HCT116 (cell line): ENCODE results near the gene RPL35. TPM values are rescaled to one million over a fixed set of nuclear protein-coding genes. Genes with fewer than 3 reads are reported as not detected.

ENCODE experiments used
- ATAC-seq: fragments of 200-7000 bp; cut with Tn5 transposase; 2 replicates; pipeline ENCODE4 v1.9.1; 2020; ENCODE audit warnings: mild to moderate bottlenecking, moderate library complexity
- BruUV-seq: library from RNA; stranded (reverse); fragments of 400-500 nt; replicated peaks from 2 replicates; lab custom pipeline; 2021; lab: Mats Ljungman, UMichigan
- CTCF ChIA-PET: fragments of 300-600 bp; sonication (Branson Sonifier 250); formaldehyde crosslinking; loops from one replicate; lab custom pipeline; 2021; ENCODE audit warnings: antibody characterized with exemption; lab: Charles Lee
- POLR2A ChIA-PET: fragments of 300-600, 350-600 bp; sonication (Branson Sonifier 250); formaldehyde crosslinking; loops from one replicate; lab custom pipeline; 2021; ENCODE audit warnings: antibody characterized with exemption; lab: Charles Lee
- RAD21 ChIA-PET, 2 experiments: fragments of 300-600 bp; sonication (Branson Sonifier 250); formaldehyde crosslinking; loops; one replicate each; lab custom pipeline; 2023; ENCODE audit warnings: low total read pairs in 2 of 2; ENCODE audit not compliant: uncharacterized antibody in 2 of 2, unreplicated experiment in 2 of 2, low non-redundant PET in 1 of 2; lab: Charles Lee
- DNase-seq: peaks from one replicate; pipeline ENCODE4 v3.0.0-alpha.2; 2010; ENCODE audit warnings: low read depth, low spot score
- H2AFZ ChIP-seq: fragments of 200-600 bp; shearing (Covaris generic), sonication (generic); 2 replicates; pipeline ENCODE4 v1.6.1; 2017; ENCODE audit warnings: low read depth, mixed run types, mixed read lengths, antibody characterized with exemption, low read length; ENCODE audit not compliant: poor library complexity, severe bottlenecking
- H3K27ac ChIP-seq: 2 replicates; pipeline ENCODE4 v1.5.1; 2012; ENCODE audit warnings: low read depth, low read length
- H3K27me3 ChIP-seq: fragments of 200-600 bp; sonication (generic); 2 replicates; pipeline ENCODE4 v1.6.1; 2016; ENCODE audit warnings: mixed run types, low read length, mixed read lengths; ENCODE audit not compliant: insufficient read depth
- H3K36me3 ChIP-seq, 2 experiments: fragments of 200-500 bp in 1 of 2; fragments of 200-600 bp in 1 of 2; sonication (Bioruptor generic) in 1 of 2; sonication (generic) in 1 of 2; 2 replicates each; pipeline versions ENCODE4 v1.5.1 to v1.6.1; 2014 to 2016; ENCODE audit warnings: low read length in 2 of 2, inconsistent platforms in 1 of 2, mixed read lengths in 1 of 2, mixed run types in 1 of 2; ENCODE audit not compliant: insufficient read depth in 2 of 2, control insufficient read depth in 1 of 2
- H3K4me1 ChIP-seq, 2 experiments: fragments of 200-600 bp in 1 of 2; sonication (generic) in 1 of 2; 2 replicates each; pipeline versions ENCODE4 v1.5.1 to v1.6.1; 2012 to 2017; ENCODE audit warnings: low read length in 2 of 2, inconsistent platforms in 1 of 2, mild to moderate bottlenecking in 1 of 2, mixed read lengths in 1 of 2, mixed run types in 1 of 2, moderate library complexity in 1 of 2; ENCODE audit not compliant: insufficient read depth in 2 of 2, control insufficient read depth in 1 of 2
- H3K4me2 ChIP-seq: fragments of 200-600 bp; sonication (generic); 2 replicates; pipeline ENCODE4 v1.6.1; 2017; ENCODE audit warnings: mixed run types, low read length, mixed read lengths
- H3K4me3 ChIP-seq, 2 experiments: fragments of 200-600 bp in 1 of 2; sonication (generic) in 1 of 2; replicated peaks in 1 of 2; 2 replicates each; pipeline ENCODE4 v1.5.1; 2011 to 2016; ENCODE audit warnings: low read length in 2 of 2, control low read depth in 1 of 2, low read depth in 1 of 2, mild to moderate bottlenecking in 1 of 2, mixed read lengths in 1 of 2, mixed run types in 1 of 2
- H3K79me2 ChIP-seq: fragments of 200-600 bp; sonication (generic); 2 replicates; pipeline ENCODE4 v1.6.1; 2017; ENCODE audit warnings: mild to moderate bottlenecking, mixed run types, low read length, moderate library complexity, mixed read lengths; ENCODE audit not compliant: insufficient read depth
- H3K9ac ChIP-seq: fragments of 200-600 bp; sonication (generic); 2 replicates; pipeline ENCODE4 v1.6.1; 2016; ENCODE audit warnings: low read length, mixed read lengths
- H3K9me2 ChIP-seq: fragments of 200-600 bp; sonication (generic), shearing (Covaris generic); 2 replicates; pipeline ENCODE4 v1.6.1; 2017; ENCODE audit warnings: mixed run types, mild to moderate bottlenecking, moderate library complexity; ENCODE audit not compliant: insufficient read depth
- H3K9me3 ChIP-seq, 2 experiments: fragments of 200-500 bp in 1 of 2; fragments of 200-600 bp in 1 of 2; sonication (Bioruptor generic) in 1 of 2; sonication (generic) in 1 of 2; 2 replicates each; pipeline ENCODE4 v1.6.1; 2014 to 2017; ENCODE audit warnings: low read length in 2 of 2, mixed read lengths in 2 of 2, inconsistent platforms in 1 of 2, low read depth in 1 of 2, mild to moderate bottlenecking in 1 of 2, mixed run types in 1 of 2, moderate library complexity in 1 of 2; ENCODE audit not compliant: control insufficient read depth in 1 of 2, insufficient read depth in 1 of 2
- H4K20me1 ChIP-seq: fragments of 200-600 bp; sonication (generic), shearing (Covaris generic); 2 replicates; pipeline ENCODE4 v1.6.1; 2017; ENCODE audit warnings: mixed run types, mild to moderate bottlenecking, moderate library complexity; ENCODE audit not compliant: insufficient read depth
- CBX3 ChIP-seq: IDR thresholded peaks from 2 replicates; pipeline ENCODE4 v1.6.1; 2012; ENCODE audit warnings: low read depth
- EGR1 ChIP-seq: IDR thresholded peaks from 2 replicates; pipeline ENCODE4 v1.6.1; 2012; ENCODE audit warnings: low read depth
- ELF1 ChIP-seq: IDR thresholded peaks from 2 replicates; pipeline ENCODE4 v1.6.1; 2012; ENCODE audit warnings: low read depth, borderline replicate concordance
- EZH2 ChIP-seq: fragments of 200-600 bp; sonication (generic); IDR thresholded peaks from 2 replicates; pipeline ENCODE4 v1.6.1; 2017; ENCODE audit warnings: antibody characterized with exemption, mixed run types
- EZH2phosphoT487 ChIP-seq: fragments of 200-600 bp; IDR thresholded peaks from 2 replicates; pipeline ENCODE4 v1.6.1; 2018; ENCODE audit warnings: antibody characterized with exemption, borderline replicate concordance
- FOSL1 ChIP-seq: IDR thresholded peaks from 2 replicates; pipeline ENCODE4 v1.6.1; 2012; ENCODE audit warnings: low read depth
- JUND ChIP-seq: IDR thresholded peaks from 2 replicates; pipeline ENCODE4 v1.6.1; 2012
- POLR2AphosphoS5 ChIP-seq: IDR thresholded peaks from 2 replicates; pipeline ENCODE4 v1.6.1; 2011; ENCODE audit warnings: mild to moderate bottlenecking, low read depth, low read length, moderate library complexity
- RAD21 ChIP-seq: IDR thresholded peaks from 2 replicates; pipeline ENCODE4 v1.6.1; 2012; ENCODE audit warnings: low read depth, mild to moderate bottlenecking
- REST ChIP-seq: IDR thresholded peaks from 2 replicates; pipeline ENCODE4 v1.6.1; 2012; ENCODE audit warnings: low read depth
- TCF7L2 ChIP-seq: IDR thresholded peaks from 2 replicates; pipeline ENCODE4 v1.7.0; 2011; ENCODE audit warnings: borderline replicate concordance, inconsistent platforms; ENCODE audit not compliant: insufficient read depth, insufficient read length; ENCODE audit errors: extremely low read depth
- YY1 ChIP-seq: IDR thresholded peaks from 2 replicates; pipeline ENCODE4 v1.6.1; 2011; ENCODE audit warnings: low read length, low read depth, moderate library complexity, mild to moderate bottlenecking; ENCODE audit not compliant: insufficient replicate concordance; ENCODE audit errors: extremely low read depth
- ZFX ChIP-seq: fragments of 450-650 bp; IDR thresholded peaks from 2 replicates; pipeline ENCODE4 v1.6.1; 2017
- ZNF274 ChIP-seq: fragments of 200-500 bp; sonication (Bioruptor generic); IDR thresholded peaks from 2 replicates; pipeline ENCODE4 v1.6.1; 2014; ENCODE audit warnings: mild to moderate bottlenecking, low read depth, low read length, inconsistent platforms
- intact Hi-C: fragments of 100-400 bp; cut with micrococcal nuclease; formaldehyde crosslinking; loops from 2 replicates; pipeline ENCODE4 v1.10.0; 2022
- total RNA-seq: library from RNA; stranded (reverse); gene quantifications from one replicate; pipeline ENCODE4 v1.2.1, GENCODE V29; 2021; ENCODE audit not compliant: unreplicated experiment
- TF ChIP-seq, protein P1 (sequence below): IDR thresholded peaks from 2 replicates; pipeline ENCODE4 v1.6.1; 2011; ENCODE audit warnings: mild to moderate bottlenecking, low read length, moderate library complexity; ENCODE audit not compliant: insufficient replicate concordance; ENCODE audit errors: extremely low read depth
- TF ChIP-seq, protein P2 (sequence below), 3 experiments: fragments of 200-600 bp in 1 of 3; sonication (generic) in 1 of 3; IDR thresholded peaks in 2 of 3; conservative IDR thresholded peaks in 1 of 3; 2 replicates each; pipeline ENCODE4 v1.5.1; 2012 to 2017; ENCODE audit warnings: low read depth in 2 of 3, low read length in 2 of 3, antibody characterized with exemption in 1 of 3, borderline replicate concordance in 1 of 3, control low read depth in 1 of 3, mild to moderate bottlenecking in 1 of 3, mixed read lengths in 1 of 3, mixed run types in 1 of 3, moderate library complexity in 1 of 3; ENCODE audit not compliant: insufficient read depth in 1 of 3
- TF ChIP-seq, protein P3 (sequence below): IDR thresholded peaks from 2 replicates; pipeline ENCODE4 v1.6.1; 2012

Gene RPL35
- total RNA-seq, 1 experiment from 2014 or later, result 1,754 TPM

- CTCF ChIA-PET, result no interaction called here
Measured at GRCh38 chr9:124815601-124816000, 46.2 kb downstream of the RPL35 start.

More at GRCh38 chr9:124815601-124816000, 46.2 kb downstream of the RPL35 start:
- intact Hi-C loops, result loop anchor here (5.0 kb wide), 1 partner anchor 38 kb away; the partner anchor contains the start of gene OLFML2A
- Histone ChIP-seq H3K79me2 (no peaks in the 10 kb centered on the region), H3K4me1 (peaks cover 57 to 77% of the 10 kb centered on the region in 2 experiments), H3K27ac (no peak overlapping the region), H3K9ac (no peak overlapping the region), H3K9me2 (no peaks in the 10 kb centered on the region), H3K4me3 (no peak overlapping the region)
- RAD21 ChIA-PET, result no interaction called here
- no TSS peak for BruUV-seq
- ATAC-seq, result no peak
- TF ChIP-seq EZH2phosphoT487, result no peak
- TF ChIP-seq YY1, result no peak
- TF ChIP-seq TCF7L2, result no peak
- no peak for TF ChIP-seq POLR2AphosphoS5
- TF ChIP-seq JUND, result no peak
- no peak for TF ChIP-seq REST
- no peak for TF ChIP-seq ZFX
- TF ChIP-seq, protein P1, sequence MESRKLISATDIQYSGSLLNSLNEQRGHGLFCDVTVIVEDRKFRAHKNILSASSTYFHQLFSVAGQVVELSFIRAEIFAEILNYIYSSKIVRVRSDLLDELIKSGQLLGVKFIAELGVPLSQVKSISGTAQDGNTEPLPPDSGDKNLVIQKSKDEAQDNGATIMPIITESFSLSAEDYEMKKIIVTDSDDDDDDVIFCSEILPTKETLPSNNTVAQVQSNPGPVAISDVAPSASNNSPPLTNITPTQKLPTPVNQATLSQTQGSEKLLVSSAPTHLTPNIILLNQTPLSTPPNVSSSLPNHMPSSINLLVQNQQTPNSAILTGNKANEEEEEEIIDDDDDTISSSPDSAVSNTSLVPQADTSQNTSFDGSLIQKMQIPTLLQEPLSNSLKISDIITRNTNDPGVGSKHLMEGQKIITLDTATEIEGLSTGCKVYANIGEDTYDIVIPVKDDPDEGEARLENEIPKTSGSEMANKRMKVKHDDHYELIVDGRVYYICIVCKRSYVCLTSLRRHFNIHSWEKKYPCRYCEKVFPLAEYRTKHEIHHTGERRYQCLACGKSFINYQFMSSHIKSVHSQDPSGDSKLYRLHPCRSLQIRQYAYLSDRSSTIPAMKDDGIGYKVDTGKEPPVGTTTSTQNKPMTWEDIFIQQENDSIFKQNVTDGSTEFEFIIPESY, result no peak
- no peak for TF ChIP-seq RAD21
- TF ChIP-seq CBX3, result no peak
- TF ChIP-seq, protein P2, sequence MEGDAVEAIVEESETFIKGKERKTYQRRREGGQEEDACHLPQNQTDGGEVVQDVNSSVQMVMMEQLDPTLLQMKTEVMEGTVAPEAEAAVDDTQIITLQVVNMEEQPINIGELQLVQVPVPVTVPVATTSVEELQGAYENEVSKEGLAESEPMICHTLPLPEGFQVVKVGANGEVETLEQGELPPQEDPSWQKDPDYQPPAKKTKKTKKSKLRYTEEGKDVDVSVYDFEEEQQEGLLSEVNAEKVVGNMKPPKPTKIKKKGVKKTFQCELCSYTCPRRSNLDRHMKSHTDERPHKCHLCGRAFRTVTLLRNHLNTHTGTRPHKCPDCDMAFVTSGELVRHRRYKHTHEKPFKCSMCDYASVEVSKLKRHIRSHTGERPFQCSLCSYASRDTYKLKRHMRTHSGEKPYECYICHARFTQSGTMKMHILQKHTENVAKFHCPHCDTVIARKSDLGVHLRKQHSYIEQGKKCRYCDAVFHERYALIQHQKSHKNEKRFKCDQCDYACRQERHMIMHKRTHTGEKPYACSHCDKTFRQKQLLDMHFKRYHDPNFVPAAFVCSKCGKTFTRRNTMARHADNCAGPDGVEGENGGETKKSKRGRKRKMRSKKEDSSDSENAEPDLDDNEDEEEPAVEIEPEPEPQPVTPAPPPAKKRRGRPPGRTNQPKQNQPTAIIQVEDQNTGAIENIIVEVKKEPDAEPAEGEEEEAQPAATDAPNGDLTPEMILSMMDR (IDR thresholded peaks at IDR 0.05 in 2 of 3, conservative IDR thresholded peaks at IDR 0.05 in 1 of 3; ENCODE audit: borderline replicate concordance in 1 of 3, insufficient read depth in 1 of 3, low read depth in 2 of 3, low read length in 2 of 3), result no peak
- TF ChIP-seq, protein P3, sequence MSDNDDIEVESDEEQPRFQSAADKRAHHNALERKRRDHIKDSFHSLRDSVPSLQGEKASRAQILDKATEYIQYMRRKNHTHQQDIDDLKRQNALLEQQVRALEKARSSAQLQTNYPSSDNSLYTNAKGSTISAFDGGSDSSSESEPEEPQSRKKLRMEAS, result no peak
- TF ChIP-seq ZNF274, result no peak
- TF ChIP-seq EGR1, result no peak
- no peak for TF ChIP-seq ELF1
- no peak for TF ChIP-seq EZH2
- TF ChIP-seq FOSL1, result no peak
- TF ChIP-seq, all 23 proteins: peak for 0
- no peak overlapping the region for H2AFZ ChIP-seq
- H3K27me3 ChIP-seq, result no peaks in the 10 kb centered on the region
- no peak for DNase-seq
- H4K20me1 ChIP-seq, result no peaks in the 10 kb centered on the region
- no peak overlapping the region for H3K4me2 ChIP-seq
- H3K9me3 ChIP-seq, result no peaks in the 10 kb centered on the region
- H3K36me3 ChIP-seq, result no peaks in the 10 kb centered on the region
- POLR2A ChIA-PET, result no interaction called here
